ENCODE results near the gene KIRREL3.

KIRREL3 gene

GRCh38 chr11:126830216-126830806 is 170.3 kb downstream of the KIRREL3 start:
- no peak for DNase-seq (ENCODE audit: low read depth)

DNA sequence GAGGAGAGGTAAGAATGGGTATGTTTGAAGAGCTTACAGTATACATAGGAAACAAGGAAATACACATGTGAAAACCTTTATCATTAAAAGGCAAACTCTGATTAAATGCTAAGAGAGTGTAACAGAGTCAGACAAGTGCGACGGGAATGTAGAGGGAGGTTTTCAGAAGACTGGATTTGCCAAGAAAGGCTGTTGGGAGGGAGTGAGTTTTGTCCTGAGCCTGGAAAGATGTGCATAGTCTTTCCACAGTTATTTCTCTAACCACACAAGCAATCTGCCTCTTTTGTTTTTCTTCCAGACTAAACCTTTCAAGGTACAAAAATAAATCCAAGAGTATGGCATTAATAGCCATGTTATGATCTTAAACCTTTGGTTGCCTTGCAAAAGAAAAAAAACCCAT is 170.9 kb downstream of the KIRREL3 start:
- no peak for DNase-seq (ENCODE audit: low read depth)

DNA sequence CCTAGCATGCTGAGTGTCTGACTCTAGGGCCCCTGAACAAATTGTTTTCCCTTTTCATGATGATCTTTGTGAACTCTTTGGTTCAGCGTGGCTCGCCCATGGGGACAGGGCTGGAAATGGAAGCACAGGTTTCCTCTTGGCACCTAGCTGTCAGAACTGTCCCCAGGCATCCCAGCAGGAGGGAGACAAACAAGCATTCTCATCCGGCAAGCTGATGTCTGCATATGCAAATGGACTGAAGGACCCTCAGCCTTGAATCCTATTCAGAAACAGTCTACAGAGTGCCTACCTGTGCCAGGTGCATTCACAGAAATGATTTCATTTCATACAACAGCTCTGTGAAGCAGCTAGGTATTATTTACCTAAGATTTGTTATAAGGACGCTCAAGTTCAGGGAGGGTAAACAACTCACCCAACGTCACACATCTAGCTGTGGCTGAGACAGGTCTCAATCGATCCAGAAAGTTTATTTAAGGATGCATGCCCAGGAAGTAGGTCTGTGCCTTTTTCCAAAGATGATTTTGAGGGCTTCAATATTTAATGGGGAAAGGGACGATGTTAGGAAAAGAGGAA is 176.4 kb downstream of the KIRREL3 start:
- DNase-seq (ENCODE audit: low read depth), result no peak

GRCh38 chr11:126823274-126823673 is 177.3 kb downstream of the KIRREL3 start:
- DNase-seq (ENCODE audit: low read depth), result no peak

DNA sequence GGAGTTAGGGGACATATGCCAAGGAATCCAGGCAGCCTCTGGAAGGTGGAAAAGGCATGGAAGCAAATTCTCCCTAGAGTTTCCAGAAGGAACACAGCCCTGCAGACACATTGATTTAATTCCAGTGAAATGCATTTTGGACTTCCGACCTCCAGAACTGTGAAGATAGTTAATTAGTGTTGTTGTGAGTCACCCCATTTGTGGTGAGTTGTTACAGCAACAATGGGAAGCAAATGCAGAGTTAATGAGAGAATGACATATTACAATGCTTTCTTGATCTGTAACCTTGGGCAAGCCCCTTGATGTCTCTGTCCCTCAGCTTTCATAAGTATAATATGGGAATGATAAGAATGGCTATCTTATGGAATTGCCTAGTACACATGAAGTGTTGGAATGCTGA is 178.7 kb downstream of the KIRREL3 start:
- DNase-seq (ENCODE audit: low read depth), result no peak

DNA sequence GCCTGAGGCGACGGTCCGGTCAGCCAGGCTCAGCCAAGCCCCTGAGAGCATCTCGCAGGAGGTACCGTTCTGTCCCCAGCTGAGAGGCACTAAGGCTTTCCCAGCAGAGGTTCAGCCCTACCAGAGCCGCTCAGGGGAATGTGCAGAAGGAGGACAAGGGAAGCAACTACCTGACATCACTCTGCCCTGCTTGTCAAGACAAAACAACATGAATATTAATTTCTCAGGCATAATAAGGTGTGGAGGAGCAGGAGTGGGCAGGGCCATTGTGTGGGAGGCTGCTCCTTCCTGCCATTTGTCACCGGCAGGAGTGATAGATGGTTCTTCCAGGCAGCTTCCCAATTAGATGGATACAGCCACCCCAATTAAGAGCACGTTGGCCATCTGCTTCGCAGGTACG is 181.4 kb downstream of the KIRREL3 start:
- DNase-seq (ENCODE audit: low read depth), result no peak

- no peak for DNase-seq (ENCODE audit: low read depth)
These were observed 182.8 kb downstream of the KIRREL3 start for GRCh38 chr11:126817523-126818450.

DNA sequence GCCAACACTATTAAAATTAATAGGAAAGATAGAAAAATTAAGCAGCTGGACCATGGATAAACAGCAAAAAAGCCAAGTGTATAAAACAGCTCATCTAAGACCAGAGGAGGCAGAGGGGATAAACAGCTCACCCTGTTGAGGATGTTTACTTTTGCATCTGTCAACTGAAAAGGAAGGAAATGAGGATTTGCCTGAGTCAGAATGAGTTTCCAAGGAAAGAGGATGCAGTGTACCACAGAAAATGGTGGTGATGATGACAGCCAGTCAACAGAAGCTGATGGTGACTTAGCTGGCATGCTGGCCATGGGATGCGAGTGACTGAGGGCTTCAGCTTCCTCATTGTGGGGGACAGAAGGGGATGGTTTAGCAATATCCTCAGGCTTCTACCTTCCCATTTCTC is 183.5 kb downstream of the KIRREL3 start:
- no peak for DNase-seq (ENCODE audit: low read depth)

DNA sequence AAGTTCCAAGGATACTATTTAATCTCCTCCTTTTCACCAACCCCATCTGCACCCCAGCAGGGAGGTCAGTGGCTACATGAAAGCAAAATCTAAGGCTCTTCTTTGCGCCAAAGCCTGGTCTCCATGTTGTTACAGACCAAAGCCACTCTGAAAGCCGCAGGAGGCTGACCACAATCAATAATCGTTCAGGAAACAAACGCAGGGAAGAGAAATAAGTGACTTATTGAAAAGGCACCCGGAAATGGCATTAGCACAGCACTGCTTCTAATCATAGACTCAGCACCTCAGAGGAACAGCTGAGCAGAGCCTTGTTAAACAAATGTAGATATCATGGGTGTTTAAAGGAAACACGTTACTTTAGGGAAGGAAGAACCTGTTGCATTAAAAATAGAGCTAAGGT is 183.9 kb downstream of the KIRREL3 start:
- no peak for DNase-seq (ENCODE audit: low read depth)

DNA sequence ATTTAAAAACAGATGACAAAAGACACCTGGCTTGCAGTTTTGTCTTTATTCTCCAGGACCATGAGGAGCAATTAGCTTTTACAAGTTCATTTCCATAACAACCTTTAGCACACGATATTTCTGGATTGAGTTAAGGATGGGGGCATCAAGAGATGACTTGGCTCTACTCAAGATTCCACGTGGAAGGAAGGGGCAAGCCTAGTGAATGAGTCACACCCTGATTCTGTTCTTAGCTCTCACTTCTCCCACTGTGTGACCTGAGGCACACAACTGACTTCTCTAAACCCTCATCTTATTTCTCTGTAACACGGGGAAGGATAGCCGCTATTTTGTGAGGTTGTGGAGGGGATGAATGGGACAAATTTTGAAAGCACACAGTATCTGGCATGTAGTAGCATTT is 185.5 kb downstream of the KIRREL3 start:
- no peak for DNase-seq (ENCODE audit: low read depth)

DNA sequence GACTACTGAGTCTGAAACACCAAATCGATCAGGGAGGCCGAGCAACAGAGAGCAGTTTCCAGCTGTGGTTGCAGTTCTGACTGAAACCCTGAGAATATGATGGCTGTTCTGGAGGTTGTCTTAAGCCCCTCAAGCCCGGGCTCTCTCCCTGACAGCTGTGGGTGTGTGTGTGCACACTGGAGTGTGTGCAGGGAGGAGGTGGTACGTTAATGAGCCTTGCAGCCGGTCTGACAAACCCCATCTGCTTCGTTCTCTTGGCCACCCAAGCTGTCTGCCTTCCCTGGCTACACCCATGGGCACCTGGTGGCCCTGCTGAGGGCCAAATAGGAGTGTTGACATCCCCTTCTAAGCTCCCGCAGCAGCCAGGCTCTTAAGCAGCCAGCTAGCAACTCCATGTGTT is 189.8 kb downstream of the KIRREL3 start:
- no peak for DNase-seq (ENCODE audit: low read depth)

- no peak for DNase-seq (ENCODE audit: low read depth)
These were observed 190.9 kb downstream of the KIRREL3 start for GRCh38 chr11:126809514-126810289.

- DNase-seq (ENCODE audit: low read depth), result no peak
These were observed 191.7 kb downstream of the KIRREL3 start for GRCh38 chr11:126808836-126809235.

GRCh38 chr11:126808296-126808695 is 192.3 kb downstream of the KIRREL3 start:
- no peak for DNase-seq (ENCODE audit: low read depth)

- no peak for DNase-seq (ENCODE audit: low read depth)
These were observed 194.7 kb downstream of the KIRREL3 start for GRCh38 chr11:126805870-126806269.

GRCh38 chr11:126804363-126804762 is 196.2 kb downstream of the KIRREL3 start:
- no peak for DNase-seq (ENCODE audit: low read depth)

- DNase-seq (ENCODE audit: low read depth), result no peak
These were observed 200.6 kb downstream of the KIRREL3 start for GRCh38 chr11:126800009-126800408.

DNA sequence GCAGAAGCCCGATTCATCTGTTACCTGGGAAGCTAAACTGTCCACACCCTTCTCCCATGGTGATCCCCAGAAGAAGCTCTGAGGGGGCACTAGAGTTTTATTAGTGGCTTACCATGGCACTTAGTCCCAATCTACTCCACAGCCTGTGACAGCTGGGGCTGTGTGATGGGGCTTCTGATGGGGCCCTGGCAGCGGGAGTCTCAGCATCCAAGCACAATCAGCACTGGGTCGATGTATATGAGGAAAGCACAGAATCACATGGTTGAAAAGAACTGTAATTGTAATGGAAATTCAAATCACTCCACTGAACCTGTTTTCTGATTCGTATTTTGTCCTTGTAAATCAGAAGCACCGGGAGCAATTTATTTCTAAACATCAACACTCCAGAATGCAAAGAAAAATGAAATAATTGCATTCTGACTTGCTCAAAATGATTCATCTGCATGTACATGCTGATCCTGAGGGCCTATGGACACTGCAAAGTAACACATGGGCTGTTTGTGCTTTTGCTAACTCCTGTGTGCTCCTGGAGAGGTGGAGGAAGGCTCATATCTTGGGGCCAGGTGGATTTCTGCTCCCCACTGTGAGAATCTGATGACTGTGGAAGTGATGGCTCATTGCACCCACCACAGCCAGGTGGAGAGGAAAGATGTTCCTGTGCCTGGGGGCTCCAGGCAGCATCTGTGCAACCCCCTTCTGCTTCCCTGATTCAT is 203.0 kb downstream of the KIRREL3 start:
- DNase-seq (ENCODE audit: low read depth), result no peak

DNA sequence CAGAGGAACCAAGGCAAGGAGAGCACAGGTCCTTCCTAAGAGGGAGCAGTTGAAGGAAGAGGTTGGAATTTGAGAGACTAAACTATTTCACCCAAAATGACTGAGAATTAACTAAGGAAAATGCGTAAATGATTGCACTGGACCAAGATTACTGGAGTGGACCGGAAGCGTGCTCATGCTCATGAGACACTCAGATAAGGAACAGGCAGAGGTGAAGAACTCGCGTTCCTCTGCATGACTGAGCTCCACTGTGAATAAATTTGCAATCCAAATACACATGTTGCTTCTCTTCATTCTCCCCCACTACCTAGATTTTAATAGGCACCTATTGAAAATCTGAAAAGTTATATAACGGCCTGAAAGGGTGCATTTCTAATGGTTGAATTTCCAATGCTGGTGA is 207.0 kb downstream of the KIRREL3 start:
- DNase-seq (ENCODE audit: low read depth), result no peak

- DNase-seq (ENCODE audit: low read depth), result no peak
These were observed 208.6 kb downstream of the KIRREL3 start for GRCh38 chr11:126791991-126792390.

DNA sequence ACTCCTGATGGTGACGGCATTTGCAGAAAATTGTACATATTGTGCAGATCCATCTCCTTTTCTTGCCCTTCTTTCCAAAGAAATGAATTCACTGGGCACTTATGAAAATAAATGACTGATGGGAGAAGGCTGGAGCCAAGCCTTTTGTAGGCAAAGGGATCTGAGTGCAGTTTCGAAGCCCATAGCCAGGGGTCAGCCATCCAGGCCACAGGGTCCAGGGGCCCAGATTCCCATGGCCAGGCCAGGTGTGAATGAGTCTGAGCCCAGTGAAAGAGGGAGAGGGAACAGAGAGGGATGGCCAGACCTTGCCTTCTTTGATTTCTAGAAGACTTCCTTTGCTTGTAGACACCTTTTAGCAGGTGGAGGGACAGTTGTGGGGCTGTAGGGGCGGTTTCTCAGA is 209.1 kb downstream of the KIRREL3 start:
- no peak for DNase-seq (ENCODE audit: low read depth)

DNA sequence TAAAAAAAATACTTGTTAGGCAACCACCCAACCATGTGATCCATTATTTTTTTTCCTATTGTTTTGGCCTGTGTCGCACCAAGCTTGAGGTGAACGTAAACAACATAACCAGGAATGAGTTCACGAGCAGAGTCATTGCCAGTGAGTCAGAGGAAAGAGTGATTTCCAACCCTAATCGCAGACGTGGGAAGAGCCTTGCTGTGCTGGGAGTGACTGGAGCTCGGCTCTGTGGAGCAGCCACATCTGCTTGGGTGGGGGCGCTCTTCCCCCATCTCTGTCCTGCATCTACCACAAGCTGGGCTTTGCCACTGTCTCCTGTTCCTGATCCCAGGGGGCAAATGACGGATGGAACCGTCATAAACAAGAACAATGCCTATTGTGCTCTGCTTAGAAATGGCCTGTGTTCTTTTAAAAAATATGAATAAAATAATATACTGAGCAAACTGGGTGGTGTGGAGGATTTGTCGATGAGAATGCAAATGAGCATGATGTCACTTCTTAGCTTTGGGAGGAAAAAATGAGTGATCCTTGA is 210.0 kb downstream of the KIRREL3 start:
- DNase-seq (ENCODE audit: low read depth), result no peak
